A673 (cell line): ENCODE data around the gene MYCBPAP. TPM values are rescaled to one million over a fixed set of nuclear protein-coding genes. Genes with fewer than 3 reads are reported as not detected.

Experiments used
- BruUV-seq: library from RNA; stranded (reverse); fragments of 400-500 nt; replicated peaks from 2 replicates; lab custom pipeline; 2021; lab: Mats Ljungman, UMichigan
- CTCF ChIA-PET: fragments of 300-600 bp; sonication (Branson Sonifier 250); formaldehyde crosslinking; loops from one replicate; lab custom pipeline; 2022; ENCODE audit warnings: antibody characterized with exemption; lab: Charles Lee
- POLR2A ChIA-PET: fragments of 300-600 bp; sonication (Branson Sonifier 250); formaldehyde crosslinking; loops from one replicate; lab custom pipeline; 2022; ENCODE audit warnings: antibody characterized with exemption; ENCODE audit not compliant: low non-redundant PET; lab: Charles Lee
- DNase-seq: peaks from one replicate; pipeline ENCODE4 v3.0.0-alpha.2; 2015; ENCODE audit warnings: low spot score
- H3K27ac ChIP-seq: fragments of 200-600 bp; sonication (generic); 2 replicates; pipeline ENCODE4 v1.5.1; 2016; ENCODE audit warnings: mixed run types, low read depth, mild to moderate bottlenecking, mixed read lengths, antibody characterized with exemption, low read length; ENCODE audit not compliant: poor library complexity, severe bottlenecking
- H3K27me3 ChIP-seq: fragments of 200-600 bp; sonication (generic); replicated peaks from 2 replicates; pipeline ENCODE4 v1.6.1; 2017; ENCODE audit warnings: mixed run types, low read depth, mild to moderate bottlenecking, mixed read lengths, antibody characterized with exemption, low read length; ENCODE audit not compliant: insufficient read depth, poor library complexity
- H3K36me3 ChIP-seq: fragments of 200-600 bp; sonication (generic); 2 replicates; pipeline ENCODE4 v1.6.1; 2016; ENCODE audit warnings: mixed run types, mild to moderate bottlenecking, mixed read lengths, antibody characterized with exemption, low read length; ENCODE audit not compliant: insufficient read depth, poor library complexity, severe bottlenecking
- H3K4me1 ChIP-seq: fragments of 200-600 bp; sonication (generic); 2 replicates; pipeline ENCODE4 v1.6.1; 2017; ENCODE audit warnings: mixed run types, mild to moderate bottlenecking, mixed read lengths, antibody characterized with exemption, low read length; ENCODE audit not compliant: insufficient read depth, poor library complexity, severe bottlenecking
- H3K4me3 ChIP-seq: fragments of 200-600 bp; sonication (generic); 2 replicates; pipeline ENCODE4 v1.5.1; 2016; ENCODE audit warnings: low read depth, mixed run types, mild to moderate bottlenecking, mixed read lengths, low read length; ENCODE audit not compliant: poor library complexity, severe bottlenecking
- H3K9me3 ChIP-seq: fragments of 200-600 bp; sonication (generic); 2 replicates; pipeline ENCODE4 v1.6.1; 2016; ENCODE audit warnings: mixed run types, low read depth, mild to moderate bottlenecking, mixed read lengths, antibody characterized with exemption, low read length; ENCODE audit not compliant: poor library complexity, severe bottlenecking
- EZH2 ChIP-seq: fragments of 200-600 bp; sonication (generic); IDR thresholded peaks from 2 replicates; pipeline ENCODE4 v1.6.1; 2017; ENCODE audit warnings: borderline replicate concordance, low read depth, mild to moderate bottlenecking, mixed read lengths, antibody characterized with exemption, low read length; ENCODE audit not compliant: poor library complexity, severe bottlenecking
- intact Hi-C: fragments of 100-400 bp; cut with micrococcal nuclease; formaldehyde crosslinking; loops from one replicate; pipeline ENCODE4 v1.10.0; 2022; ENCODE audit not compliant: unreplicated experiment
- total RNA-seq: library from RNA; stranded (reverse); gene quantifications from 2 replicates; pipeline ENCODE4 v1.2.3, GENCODE V29; 2021
- TF ChIP-seq, protein P1 (sequence below): fragments of 300-800, 200-600 bp; sonication (generic); conservative IDR thresholded peaks from 2 replicates; pipeline ENCODE4 v1.5.1; 2017; ENCODE audit warnings: low read depth, mild to moderate bottlenecking, antibody characterized with exemption, low read length, moderate library complexity, mixed read lengths

The MYCBPAP gene
- total RNA-seq, 1 experiment from 2014 or later: 0.92 TPM

DNA sequence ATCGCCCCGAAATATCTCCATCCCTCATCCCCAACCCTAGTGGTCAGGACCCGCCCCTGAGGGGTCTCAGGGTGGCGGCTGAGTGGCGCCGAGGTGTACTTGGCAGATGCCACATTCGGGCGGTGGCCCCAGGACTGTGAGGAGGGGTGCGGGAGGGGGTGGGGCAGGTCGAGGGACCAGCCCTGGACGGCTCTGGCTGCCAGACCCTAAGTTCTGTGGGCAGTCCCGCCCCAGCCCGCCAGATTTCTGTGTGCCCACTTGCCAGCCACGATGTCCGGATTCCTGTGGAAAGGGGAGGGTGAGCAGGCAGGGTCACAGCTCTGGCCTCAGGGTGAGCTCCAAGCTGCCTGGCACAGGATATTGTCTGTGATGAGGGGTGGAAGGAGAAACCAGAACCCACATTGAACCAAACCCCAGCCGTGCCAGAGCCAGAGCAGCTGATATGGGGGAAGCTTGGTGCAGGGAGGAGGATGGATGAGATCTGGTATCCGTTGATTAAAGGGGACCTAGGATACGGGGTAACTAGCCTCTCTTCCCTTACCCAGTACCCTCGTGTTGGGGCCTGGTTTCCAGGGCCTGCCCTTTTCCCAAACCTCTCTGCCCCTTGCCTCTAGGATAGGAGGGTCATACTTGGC is 38.5 kb upstream of the MYCBPAP start:
- BruUV-seq: no TSS peak
- Histone ChIP-seq H3K4me3 (no peak overlapping the region), H3K9me3 (no peaks in the 10 kb centered on the region), H3K27ac (no peak overlapping the region), H3K4me1 (peaks cover 11% of the 10 kb centered on the region), H3K36me3 (no peaks in the 10 kb centered on the region), H3K27me3 (peaks cover 23% of the 10 kb centered on the region)
- ChIA-PET CTCF (no interaction called here), POLR2A (no interaction called here)
- no peak for DNase-seq
- TF ChIP-seq, protein P1, sequence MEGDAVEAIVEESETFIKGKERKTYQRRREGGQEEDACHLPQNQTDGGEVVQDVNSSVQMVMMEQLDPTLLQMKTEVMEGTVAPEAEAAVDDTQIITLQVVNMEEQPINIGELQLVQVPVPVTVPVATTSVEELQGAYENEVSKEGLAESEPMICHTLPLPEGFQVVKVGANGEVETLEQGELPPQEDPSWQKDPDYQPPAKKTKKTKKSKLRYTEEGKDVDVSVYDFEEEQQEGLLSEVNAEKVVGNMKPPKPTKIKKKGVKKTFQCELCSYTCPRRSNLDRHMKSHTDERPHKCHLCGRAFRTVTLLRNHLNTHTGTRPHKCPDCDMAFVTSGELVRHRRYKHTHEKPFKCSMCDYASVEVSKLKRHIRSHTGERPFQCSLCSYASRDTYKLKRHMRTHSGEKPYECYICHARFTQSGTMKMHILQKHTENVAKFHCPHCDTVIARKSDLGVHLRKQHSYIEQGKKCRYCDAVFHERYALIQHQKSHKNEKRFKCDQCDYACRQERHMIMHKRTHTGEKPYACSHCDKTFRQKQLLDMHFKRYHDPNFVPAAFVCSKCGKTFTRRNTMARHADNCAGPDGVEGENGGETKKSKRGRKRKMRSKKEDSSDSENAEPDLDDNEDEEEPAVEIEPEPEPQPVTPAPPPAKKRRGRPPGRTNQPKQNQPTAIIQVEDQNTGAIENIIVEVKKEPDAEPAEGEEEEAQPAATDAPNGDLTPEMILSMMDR: no peak
- TF ChIP-seq EZH2: no peak
- intact Hi-C loops: loop anchor here (10.0 kb wide), 1 partner anchor 95 kb away; the partner anchor contains the start of genes EME1 and MRPL27

DNA sequence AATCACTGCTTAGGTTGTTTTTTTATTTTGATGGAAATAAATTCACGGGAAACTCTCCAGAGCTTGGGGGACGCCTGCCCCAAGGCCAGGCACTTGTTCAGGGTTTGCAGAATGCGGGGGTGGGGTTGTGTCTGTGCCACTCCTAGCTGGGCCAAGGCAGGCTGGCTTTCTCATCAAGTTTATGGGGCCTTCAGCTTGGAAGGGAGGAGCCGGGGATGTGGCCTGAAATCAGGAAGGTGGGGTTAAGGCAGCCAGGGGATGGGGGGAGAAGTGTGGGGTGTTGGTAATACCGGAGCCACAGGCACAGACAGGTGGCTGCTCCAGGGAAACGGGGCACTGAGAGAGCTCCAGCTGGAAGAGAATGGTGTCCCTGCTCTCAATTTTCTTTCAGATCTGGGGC is 37.8 kb upstream of the MYCBPAP start:
- H3K9me3 ChIP-seq: no peaks in the 10 kb centered on the region
- intact Hi-C loops: loop anchor here (10.0 kb wide), 1 partner anchor 96 kb away; the partner anchor contains the start of genes EME1 and MRPL27
- TF ChIP-seq EZH2: no peak
- TF ChIP-seq, protein P1: no peak
- H3K36me3 ChIP-seq: no peaks in the 10 kb centered on the region
- peaks cover 23% of the 10 kb centered on the region for H3K27me3 ChIP-seq
- no peak for DNase-seq
- BruUV-seq: no TSS peak
- no peak overlapping the region for H3K4me3 ChIP-seq
- no peak overlapping the region for H3K27ac ChIP-seq
- H3K4me1 ChIP-seq: peaks cover 11% of the 10 kb centered on the region
- POLR2A ChIA-PET: no interaction called here
- CTCF ChIA-PET: no interaction called here

DNA sequence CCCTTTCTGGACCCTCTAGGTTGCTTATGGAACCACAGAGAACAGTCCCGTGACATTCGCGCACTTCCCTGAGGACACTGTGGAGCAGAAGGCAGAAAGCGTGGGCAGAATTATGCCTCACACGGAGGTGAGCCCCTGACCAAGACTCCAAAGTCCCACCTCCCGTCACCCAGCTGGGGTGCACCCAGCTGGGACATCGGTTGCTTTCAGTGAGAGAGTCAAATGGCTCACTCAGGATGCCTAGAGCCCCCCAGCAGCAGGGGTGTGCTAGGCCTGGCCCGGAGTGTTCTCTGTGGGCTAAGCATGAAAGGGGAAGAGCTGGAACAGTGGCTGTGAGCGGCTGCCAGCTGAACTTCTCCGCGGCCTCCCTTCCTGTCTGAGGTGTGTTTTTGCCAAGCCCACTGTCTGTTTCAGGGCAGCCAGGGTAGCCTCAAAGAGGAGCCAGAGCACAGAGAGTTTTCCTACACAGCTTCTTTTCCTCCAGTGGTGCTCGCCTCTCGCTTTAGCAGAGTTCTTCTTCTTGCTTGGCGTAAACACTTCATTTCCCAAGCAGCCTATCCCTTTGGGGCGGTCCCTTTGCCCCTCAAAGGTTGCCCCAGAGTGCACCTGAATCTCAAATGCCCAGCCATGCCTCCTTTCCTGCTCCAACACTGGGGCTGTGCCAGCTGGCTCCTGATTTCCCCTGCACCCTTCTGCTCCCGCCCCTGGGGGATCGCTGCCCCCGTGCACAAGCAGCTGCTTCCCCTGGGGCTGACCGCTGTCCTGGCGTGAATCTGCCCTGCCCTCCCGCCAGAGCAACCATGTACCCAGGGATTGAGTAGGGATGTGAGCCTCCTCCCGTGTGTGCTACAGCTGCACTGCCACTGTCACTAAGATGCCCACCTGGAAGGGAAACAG is 37.0 kb upstream of the MYCBPAP start:
- BruUV-seq: no TSS peak
- Histone ChIP-seq H3K4me1 (peaks cover 11% of the 10 kb centered on the region), H3K27ac (no peak overlapping the region), H3K4me3 (no peak overlapping the region), H3K36me3 (no peaks in the 10 kb centered on the region), H3K9me3 (no peaks in the 10 kb centered on the region), H3K27me3 (peaks cover 23% of the 10 kb centered on the region)
- ChIA-PET CTCF (no interaction called here), POLR2A (no interaction called here)
- intact Hi-C loops: loop anchor here (10.0 kb wide), 1 partner anchor 96 kb away; the partner anchor contains the start of genes EME1 and MRPL27
- DNase-seq: no peak
- TF ChIP-seq, protein P1: no peak
- TF ChIP-seq EZH2: no peak
